Smooth muscle cell of the brain vasculature (primary cell): ENCODE measurements around the gene TSPAN17.

Source experiments
- DNase-seq: peaks from one replicate; pipeline ENCODE4 v3.0.0-alpha.2; 2012; ENCODE audit warnings: low read depth, low spot score

TSPAN17 gene

DNA sequence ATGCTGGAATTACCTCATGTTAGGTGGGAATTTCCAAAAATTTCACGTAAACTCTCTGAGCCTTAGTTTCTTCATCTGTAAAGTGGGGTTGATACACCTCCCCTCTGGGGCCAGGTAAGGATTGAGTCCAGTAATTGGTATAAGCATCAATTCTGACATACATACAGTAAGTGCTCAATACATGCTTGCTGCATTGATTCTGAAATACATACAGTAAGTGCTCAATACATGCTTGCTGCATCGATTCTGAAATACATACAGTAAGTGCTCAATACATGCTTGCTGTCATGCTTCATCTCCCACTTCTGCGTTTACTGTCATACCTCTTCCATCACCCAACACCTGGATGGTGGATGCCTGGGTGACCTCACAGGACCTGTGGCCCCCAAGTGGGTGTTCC lies 57.1 kb downstream of the TSPAN17 start:
- DNase-seq = no peak

DNA sequence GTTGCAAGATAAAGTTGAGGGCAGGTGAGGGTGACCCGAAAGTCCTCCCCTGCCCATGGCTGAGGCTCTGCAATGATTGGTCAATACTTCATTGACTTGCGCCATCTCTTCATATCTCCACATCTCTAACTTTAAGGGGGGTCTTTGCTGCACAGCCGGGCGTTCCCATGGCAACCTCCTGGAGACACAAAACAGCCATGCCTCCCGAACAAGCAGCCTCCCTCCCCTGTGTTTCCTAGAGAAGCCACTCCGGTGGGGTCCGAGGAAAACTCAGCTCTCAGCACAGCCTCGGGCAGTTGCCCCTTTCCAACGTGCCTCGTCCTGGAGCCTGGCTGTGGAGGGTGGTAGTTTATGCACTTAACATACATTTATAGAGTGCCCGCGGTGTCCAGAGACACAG lies 57.5 kb downstream of the TSPAN17 start:
- no peak for DNase-seq
